H9 (cell line): ENCODE measurements around the gene BTBD19. TPM values are rescaled to one million over a fixed set of nuclear protein-coding genes. Genes with fewer than 3 reads are reported as not detected.

Source experiments
- DNase-seq: peaks from one replicate; pipeline ENCODE4 v3.0.0-alpha.2; 2017
- H2AFZ ChIP-seq: one replicate; pipeline ENCODE4 v1.6.1; 2013; ENCODE audit warnings: mild to moderate bottlenecking, low read length, control low read depth, moderate library complexity
- H2AK5ac ChIP-seq: 2 replicates; pipeline ENCODE4 v1.6.1; 2013; ENCODE audit warnings: low read length, control low read depth, mixed read lengths; ENCODE audit not compliant: insufficient read length
- H2BK120ac ChIP-seq: one replicate; pipeline ENCODE4 v1.6.1; 2013; ENCODE audit warnings: low read depth, mild to moderate bottlenecking, low read length, control low read depth, inconsistent platforms; ENCODE audit not compliant: poor library complexity, severe bottlenecking
- H2BK12ac ChIP-seq: 2 replicates; pipeline ENCODE4 v1.6.1; 2013; ENCODE audit warnings: low read length, control low read depth, mixed read lengths, low read depth; ENCODE audit not compliant: insufficient read length
- H2BK15ac ChIP-seq: 2 replicates; pipeline ENCODE4 v1.6.1; 2013; ENCODE audit warnings: low read depth, low read length, control low read depth
- H2BK20ac ChIP-seq: one replicate; pipeline ENCODE4 v1.6.1; 2013; ENCODE audit warnings: low read depth, mild to moderate bottlenecking, low read length, control low read depth, inconsistent platforms; ENCODE audit not compliant: poor library complexity, severe bottlenecking
- H2BK5ac ChIP-seq: 2 replicates; pipeline ENCODE4 v1.6.1; 2013; ENCODE audit warnings: low read length, control low read depth, mixed read lengths; ENCODE audit not compliant: insufficient read length
- H3K14ac ChIP-seq: 2 replicates; pipeline ENCODE4 v1.6.1; 2013; ENCODE audit warnings: low read length, control low read depth; ENCODE audit not compliant: insufficient read depth
- H3K18ac ChIP-seq: 2 replicates; pipeline ENCODE4 v1.6.1; 2013; ENCODE audit warnings: low read depth, mild to moderate bottlenecking, mixed read lengths, low read length, control low read depth; ENCODE audit not compliant: insufficient read length
- H3K23ac ChIP-seq: 2 replicates; pipeline ENCODE4 v1.6.1; 2013; ENCODE audit warnings: low read length, control low read depth, mixed read lengths, low read depth; ENCODE audit not compliant: insufficient read length
- H3K23me2 ChIP-seq: 2 replicates; pipeline ENCODE4 v1.6.1; 2013; ENCODE audit warnings: low read depth, mild to moderate bottlenecking, mixed read lengths, low read length, control low read depth; ENCODE audit not compliant: insufficient read length, poor library complexity, severe bottlenecking
- H3K27ac ChIP-seq: 2 replicates; pipeline ENCODE4 v1.5.1; 2013; ENCODE audit warnings: low read length, control low read depth, mixed read lengths, low read depth; ENCODE audit not compliant: insufficient read length
- H3K27me3 ChIP-seq: 2 replicates; pipeline ENCODE4 v1.6.1; 2013; ENCODE audit warnings: low read length, control low read depth, inconsistent platforms; ENCODE audit not compliant: insufficient read depth
- H3K4ac ChIP-seq: 2 replicates; pipeline ENCODE4 v1.6.1; 2013; ENCODE audit warnings: low read depth, mild to moderate bottlenecking, control low read depth, inconsistent platforms, low read length, moderate library complexity
- H3K4me1 ChIP-seq: 2 replicates; pipeline ENCODE4 v1.6.1; 2013; ENCODE audit warnings: low read length, control low read depth, inconsistent platforms; ENCODE audit not compliant: insufficient read depth
- H3K4me2 ChIP-seq: 2 replicates; pipeline ENCODE4 v1.6.1; 2013; ENCODE audit warnings: low read length, control low read depth, mixed read lengths; ENCODE audit not compliant: insufficient read length, insufficient read depth
- H3K56ac ChIP-seq: 2 replicates; pipeline ENCODE4 v1.6.1; 2013; ENCODE audit warnings: low read depth, mild to moderate bottlenecking, mixed read lengths, low read length, control low read depth; ENCODE audit not compliant: insufficient read length
- H3K79me1 ChIP-seq: 2 replicates; pipeline ENCODE4 v1.6.1; 2013; ENCODE audit warnings: low read depth, mild to moderate bottlenecking, moderate library complexity, low read length, control low read depth, inconsistent platforms; ENCODE audit not compliant: insufficient read depth, poor library complexity, severe bottlenecking
- H3K79me2 ChIP-seq: 2 replicates; pipeline ENCODE4 v1.6.1; 2013; ENCODE audit warnings: low read length, control low read depth, inconsistent platforms; ENCODE audit not compliant: insufficient read depth
- H3K9ac ChIP-seq: 2 replicates; pipeline ENCODE4 v1.6.1; 2013; ENCODE audit warnings: low read length, control low read depth, mixed read lengths; ENCODE audit not compliant: insufficient read length; ENCODE audit errors: extremely low read depth
- H3K9me3 ChIP-seq: one replicate; pipeline ENCODE4 v1.6.1; 2013; ENCODE audit warnings: low read depth, low read length, inconsistent platforms; ENCODE audit not compliant: control insufficient read depth
- H3T11ph ChIP-seq: one replicate; pipeline ENCODE4 v1.6.1; 2013; ENCODE audit warnings: mild to moderate bottlenecking, low read length, control low read depth, inconsistent platforms
- H4K20me1 ChIP-seq: one replicate; pipeline ENCODE4 v1.6.1; 2013; ENCODE audit not compliant: control insufficient read depth, insufficient read length, insufficient read depth
- H4K5ac ChIP-seq: 2 replicates; pipeline ENCODE4 v1.6.1; 2013; ENCODE audit warnings: low read depth, mild to moderate bottlenecking, mixed read lengths, low read length, control low read depth; ENCODE audit not compliant: insufficient read length
- H4K8ac ChIP-seq: replicated peaks from 2 replicates; pipeline ENCODE4 v1.6.1; 2013; ENCODE audit warnings: low read length, control low read depth, mixed read lengths, low read depth; ENCODE audit not compliant: insufficient read length
- H4K91ac ChIP-seq: 2 replicates; pipeline ENCODE4 v1.6.1; 2013; ENCODE audit warnings: low read depth, mild to moderate bottlenecking, moderate library complexity, mixed read lengths, low read length, control low read depth; ENCODE audit not compliant: insufficient read length
- H3K27ac Mint-ChIP-seq, 3 experiments: 2 replicates in 2 of 3; 3 replicates in 1 of 3; pipeline ENCODE4 v1.8.0; 2020 to 2021; ENCODE audit warnings: mixed read lengths in 3 of 3, mild to moderate bottlenecking in 1 of 3, moderate library complexity in 1 of 3
- H3K27me3 Mint-ChIP-seq: 2 replicates; pipeline ENCODE4 v1.8.0; 2021; ENCODE audit warnings: low read depth, mild to moderate bottlenecking, moderate library complexity, mixed read lengths
- H3K36me3 Mint-ChIP-seq, 3 experiments: 2 replicates in 2 of 3; 3 replicates in 1 of 3; pipeline ENCODE4 v1.8.0; 2020 to 2021; ENCODE audit warnings: low read depth in 3 of 3, mixed read lengths in 3 of 3; ENCODE audit not compliant: insufficient read depth in 1 of 3
- H3K4me1 Mint-ChIP-seq, 2 experiments: 2 replicates each; pipeline ENCODE4 v1.8.0; 2020; ENCODE audit warnings: mixed read lengths in 2 of 2
- H3K4me3 Mint-ChIP-seq, 2 experiments: 2 replicates in 1 of 2; 3 replicates in 1 of 2; pipeline ENCODE4 v1.8.0; 2020 to 2021; ENCODE audit warnings: mild to moderate bottlenecking in 2 of 2, mixed read lengths in 2 of 2, moderate library complexity in 1 of 2
- H3K9me3 Mint-ChIP-seq, 2 experiments: 2 replicates in 1 of 2; 3 replicates in 1 of 2; pipeline ENCODE4 v1.8.0; 2020; ENCODE audit warnings: mild to moderate bottlenecking in 2 of 2, mixed read lengths in 2 of 2, moderate library complexity in 1 of 2
- CTCF ChIP-seq: fragments of 200-600 bp; sonication (generic); conservative IDR thresholded peaks from 3 replicates; pipeline ENCODE4 v1.8.0; 2021; ENCODE audit warnings: antibody characterized with exemption, mild to moderate bottlenecking
- WGBS: extraction: QIAGEN DNeasy Blood & Tissue Kit; methylation state at CpG from one replicate; pipeline ENCODE4 v1.1.7; 2013; ENCODE audit warnings: missing lambda C conversion rate, low lambda C conversion rate, mixed read lengths; ENCODE audit not compliant: insufficient read length; ENCODE audit errors: extremely low coverage; 5-methylcytosine and 5-hydroxymethylcytosine counted together
- total RNA-seq: library from RNA; stranded (reverse); gene quantifications from 2 replicates; pipeline ENCODE4 v1.2.1, GENCODE V29; 2021

BTBD19 gene
- total RNA-seq, 1 experiment from 2014 or later: 1.9 TPM

- Histone ChIP-seq H3K9me3 (no peaks in the 10 kb centered on the region), H3K9ac (no peak overlapping the region), H3K79me2 (peaks cover 17% of the 10 kb centered on the region; the same call in 1 of the 2 replicates), H3K27me3 (no peaks in the 10 kb centered on the region), H3K23me2 (peaks cover 11% of the 10 kb centered on the region), H4K20me1 (peaks cover 4% of the 10 kb centered on the region), H2BK20ac (no peak overlapping the region), H2BK15ac (no peak overlapping the region), H3K56ac (no peak overlapping the region), H3K18ac (no peak overlapping the region), H3T11ph (no peak overlapping the region), H4K91ac (no peak overlapping the region), H2BK12ac (no peak overlapping the region), H4K8ac (no peak overlapping the region), H3K4ac (no peak overlapping the region), H2AFZ (no peak overlapping the region), H3K79me1 (peaks cover 2% of the 10 kb centered on the region), H3K4me1 (no peaks in the 10 kb centered on the region), H2AK5ac (no peak overlapping the region), H3K23ac (no peak overlapping the region), H4K5ac (no peak overlapping the region), H3K14ac (no peak overlapping the region), H3K27ac (no peak overlapping the region), H2BK5ac (no peak overlapping the region), H2BK120ac (no peak overlapping the region), H3K4me2 (peak overlapping the region; percentile 99)
- 0 out of 5 replicates have a peak, but pooled peaks cover 0 to 4% of the 10 kb centered on the region in 2 experiments for H3K9me3 Mint-ChIP-seq
- H3K4me1 Mint-ChIP-seq: peaks cover 18 to 22% of the 10 kb centered on the region in 2 experiments
- TF ChIP-seq CTCF: no peak
- peaks cover 33 to 65% (median 52%) of the 10 kb centered on the region in 3 experiments for H3K36me3 Mint-ChIP-seq
- H3K27ac Mint-ChIP-seq: peak overlapping the region in 2 of 3 experiments; percentile 87 to 95; a peak in 5 of 7 replicates
- H3K4me3 Mint-ChIP-seq: peak overlapping the region; percentile 81 to 95
- no peak for DNase-seq
- H3K27me3 Mint-ChIP-seq: no peaks in the 10 kb centered on the region
- no CpG with 5 or more reads among the region's 14 CpGs for WGBS
These were observed 30.8 kb upstream of the BTBD19 start for GRCh38 chr1:44777547-44777946.
